HEK293 (cell line): ENCODE results near the gene GPLD1.

Experiments
- CTCF ChIA-PET: fragments of 350-600 bp; formaldehyde crosslinking; extraction: SDS; loops from one replicate; lab custom pipeline; 2021; ENCODE audit warnings: antibody characterized with exemption; lab: Yijun Ruan, JAX
- POLR2A ChIA-PET: fragments of 300-600 bp; formaldehyde crosslinking; extraction: SDS; loops from one replicate; lab custom pipeline; 2020; ENCODE audit warnings: antibody characterized with exemption, inconsistent platforms; lab: Yijun Ruan, JAX
- H3K27ac ChIP-seq: fragments of 200-500 bp; sonication (Bioruptor generic); 2 replicates; pipeline ENCODE4 v1.5.1; 2014; ENCODE audit warnings: low read depth, low read length, control low read depth, inconsistent platforms; ENCODE audit errors: extremely low read depth
- H3K36me3 ChIP-seq, 2 experiments: fragments of 200-500 bp in 1 of 2; sonication (Bioruptor generic) in 1 of 2; 1 replicate in 1 of 2; 2 replicates in 1 of 2; pipeline ENCODE4 v1.5.1; 2014 to 2017; ENCODE audit warnings: inconsistent platforms in 2 of 2, low read length in 2 of 2; ENCODE audit not compliant: control insufficient read depth in 2 of 2, insufficient read depth in 1 of 2
- H3K4me1 ChIP-seq: fragments of 200-500 bp; sonication (Bioruptor generic); 2 replicates; pipeline ENCODE4 v1.5.1; 2014; ENCODE audit warnings: mild to moderate bottlenecking, low read length, inconsistent platforms; ENCODE audit not compliant: control insufficient read depth, insufficient read depth
- H3K4me3 ChIP-seq: 2 replicates; pipeline ENCODE4 v1.5.1; 2011; ENCODE audit warnings: low read depth, mild to moderate bottlenecking, control low read depth, low read length, moderate library complexity
- H3K9me3 ChIP-seq: fragments of 200-500 bp; sonication (Bioruptor generic); 2 replicates; pipeline ENCODE4 v1.5.1; 2014; ENCODE audit warnings: low read depth, low read length, inconsistent platforms; ENCODE audit not compliant: control insufficient read depth, insufficient read depth
- HOXC10 ChIP-seq: sonication (generic); formaldehyde crosslinking; IDR thresholded peaks from 2 replicates; pipeline ENCODE4 v1.8.1; 2023; ENCODE audit warnings: mild to moderate bottlenecking, missing genetic modification reagents
- RBAK ChIP-seq: fragments of 450-650 bp; formaldehyde crosslinking; IDR thresholded peaks from 2 replicates; pipeline ENCODE4 v1.5.1; 2016; ENCODE audit warnings: missing biosample characterization, missing genetic modification characterization
- SCRT1 ChIP-seq: fragments of 450-650 bp; formaldehyde crosslinking; IDR thresholded peaks from 2 replicates; pipeline ENCODE4 v1.5.1; 2016; ENCODE audit warnings: missing biosample characterization, missing genetic modification characterization, borderline replicate concordance
- ZNF114 ChIP-seq: fragments of 450-650 bp; formaldehyde crosslinking; IDR thresholded peaks from 2 replicates; pipeline ENCODE4 v1.5.0; 2017; ENCODE audit warnings: missing biosample characterization, missing genetic modification characterization
- ZNF138 ChIP-seq: fragments of 450-650 bp; formaldehyde crosslinking; IDR thresholded peaks from 2 replicates; pipeline ENCODE4 v1.5.1; 2016; ENCODE audit warnings: missing biosample characterization, missing genetic modification characterization, borderline replicate concordance
- ZNF2 ChIP-seq: fragments of 450-650 bp; formaldehyde crosslinking; IDR thresholded peaks from 2 replicates; pipeline ENCODE4 v1.5.1; 2016; ENCODE audit warnings: missing biosample characterization, missing genetic modification characterization
- ZNF391 ChIP-seq: fragments of 450-650 bp; formaldehyde crosslinking; IDR thresholded peaks from 2 replicates; pipeline ENCODE4 v1.5.1; 2016; ENCODE audit warnings: low read depth, missing biosample characterization, missing genetic modification characterization, borderline replicate concordance
- ZNF423 ChIP-seq: fragments of 450-650 bp; formaldehyde crosslinking; IDR thresholded peaks from 2 replicates; pipeline ENCODE4 v1.5.1; 2016; ENCODE audit warnings: missing biosample characterization, missing genetic modification characterization
- ZNF561 ChIP-seq: fragments of 450-650 bp; IDR thresholded peaks from 2 replicates; pipeline ENCODE4 v1.5.1; 2018; ENCODE audit warnings: missing biosample characterization, missing genetic modification characterization, borderline replicate concordance
- ZNF654 ChIP-seq: fragments of 450-650 bp; formaldehyde crosslinking; IDR thresholded peaks from 2 replicates; pipeline ENCODE4 v1.5.1; 2016; ENCODE audit warnings: low read depth, missing biosample characterization, missing genetic modification characterization
- ZNF707 ChIP-seq: fragments of 450-650 bp; formaldehyde crosslinking; IDR thresholded peaks from 2 replicates; pipeline ENCODE4 v1.5.1; 2016; ENCODE audit warnings: missing biosample characterization, missing genetic modification characterization
- TF ChIP-seq, protein P1 (sequence below): fragments of 450-650 bp; formaldehyde crosslinking; IDR thresholded peaks from 2 replicates; pipeline ENCODE4 v1.5.1; 2016; ENCODE audit warnings: missing biosample characterization, missing genetic modification characterization
- TF ChIP-seq, protein P2 (sequence below): fragments of 450-650 bp; IDR thresholded peaks from 2 replicates; pipeline ENCODE4 v1.5.1; 2018; ENCODE audit warnings: missing biosample characterization, mild to moderate bottlenecking, missing genetic modification characterization
- TF ChIP-seq, protein P3 (sequence below): fragments of 450-650 bp; formaldehyde crosslinking; IDR thresholded peaks from 2 replicates; pipeline ENCODE4 v1.5.1; 2016; ENCODE audit warnings: missing biosample characterization, missing genetic modification characterization
- TF ChIP-seq, protein P4 (sequence below): fragments of 450-650 bp; formaldehyde crosslinking; IDR thresholded peaks from 2 replicates; pipeline ENCODE4 v1.5.1; 2016; ENCODE audit warnings: missing biosample characterization, missing genetic modification characterization, borderline replicate concordance
- TF ChIP-seq, protein P5 (sequence below): fragments of 450-650 bp; formaldehyde crosslinking; IDR thresholded peaks from 2 replicates; pipeline ENCODE4 v1.5.1; 2016; ENCODE audit warnings: missing biosample characterization, missing genetic modification characterization

GPLD1 gene

DNA sequence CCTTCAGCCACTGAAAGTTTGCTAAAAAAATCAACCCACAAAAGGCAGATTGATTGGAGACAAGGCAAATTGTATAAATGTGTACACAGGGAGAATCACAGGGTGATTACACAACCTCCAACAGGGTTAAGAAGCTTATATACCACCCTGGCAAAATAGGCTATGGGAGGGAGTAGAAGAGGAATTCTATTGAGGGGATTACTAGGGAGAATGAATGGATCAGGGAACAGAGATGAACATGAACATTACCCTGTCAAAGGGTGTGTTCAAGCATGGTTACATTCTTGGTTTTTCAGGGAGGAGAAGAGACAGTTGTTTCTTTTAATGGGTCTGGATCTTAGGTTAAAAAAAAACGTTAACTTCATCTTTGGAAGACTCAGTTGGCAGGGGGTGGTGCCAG lies 91.7 kb downstream of the GPLD1 start (continued):
- TF ChIP-seq, protein P1, sequence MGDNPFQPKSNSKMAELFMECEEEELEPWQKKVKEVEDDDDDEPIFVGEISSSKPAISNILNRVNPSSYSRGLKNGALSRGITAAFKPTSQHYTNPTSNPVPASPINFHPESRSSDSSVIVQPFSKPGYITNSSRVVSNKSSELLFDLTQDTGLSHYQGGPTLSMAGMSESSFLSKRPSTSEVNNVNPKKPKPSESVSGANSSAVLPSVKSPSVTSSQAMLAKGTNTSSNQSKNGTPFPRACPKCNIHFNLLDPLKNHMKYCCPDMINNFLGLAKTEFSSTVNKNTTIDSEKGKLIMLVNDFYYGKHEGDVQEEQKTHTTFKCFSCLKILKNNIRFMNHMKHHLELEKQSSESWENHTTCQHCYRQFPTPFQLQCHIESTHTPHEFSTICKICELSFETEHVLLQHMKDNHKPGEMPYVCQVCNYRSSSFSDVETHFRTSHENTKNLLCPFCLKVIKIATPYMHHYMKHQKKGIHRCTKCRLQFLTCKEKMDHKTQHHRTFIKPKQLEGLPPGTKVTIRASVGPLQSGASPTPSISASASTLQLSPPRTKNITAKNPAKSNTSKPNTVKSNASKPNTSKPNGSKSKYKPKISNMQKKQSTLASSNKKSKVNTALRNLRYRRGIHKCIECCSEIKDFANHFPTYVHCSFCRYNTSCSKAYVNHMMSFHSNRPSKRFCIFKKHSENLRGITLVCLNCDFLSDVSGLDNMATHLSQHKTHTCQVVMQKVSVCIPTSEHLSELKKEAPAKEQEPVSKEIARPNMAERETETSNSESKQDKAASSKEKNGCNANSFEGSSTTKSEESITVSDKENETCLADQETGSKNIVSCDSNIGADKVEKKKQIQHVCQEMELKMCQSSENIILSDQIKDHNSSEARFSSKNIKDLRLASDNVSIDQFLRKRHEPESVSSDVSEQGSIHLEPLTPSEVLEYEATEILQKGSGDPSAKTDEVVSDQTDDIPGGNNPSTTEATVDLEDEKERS (tag by site-specific recombination) = no peak
- TF ChIP-seq SCRT1 (tag by site-specific recombination) = no peak
- TF ChIP-seq ZNF2 (tag by site-specific recombination) = no peak
- TF ChIP-seq, protein P2, sequence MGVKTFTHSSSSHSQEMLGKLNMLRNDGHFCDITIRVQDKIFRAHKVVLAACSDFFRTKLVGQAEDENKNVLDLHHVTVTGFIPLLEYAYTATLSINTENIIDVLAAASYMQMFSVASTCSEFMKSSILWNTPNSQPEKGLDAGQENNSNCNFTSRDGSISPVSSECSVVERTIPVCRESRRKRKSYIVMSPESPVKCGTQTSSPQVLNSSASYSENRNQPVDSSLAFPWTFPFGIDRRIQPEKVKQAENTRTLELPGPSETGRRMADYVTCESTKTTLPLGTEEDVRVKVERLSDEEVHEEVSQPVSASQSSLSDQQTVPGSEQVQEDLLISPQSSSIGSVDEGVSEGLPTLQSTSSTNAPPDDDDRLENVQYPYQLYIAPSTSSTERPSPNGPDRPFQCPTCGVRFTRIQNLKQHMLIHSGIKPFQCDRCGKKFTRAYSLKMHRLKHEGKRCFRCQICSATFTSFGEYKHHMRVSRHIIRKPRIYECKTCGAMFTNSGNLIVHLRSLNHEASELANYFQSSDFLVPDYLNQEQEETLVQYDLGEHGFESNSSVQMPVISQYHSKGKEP (tag by site-specific recombination) = no peak

DNA sequence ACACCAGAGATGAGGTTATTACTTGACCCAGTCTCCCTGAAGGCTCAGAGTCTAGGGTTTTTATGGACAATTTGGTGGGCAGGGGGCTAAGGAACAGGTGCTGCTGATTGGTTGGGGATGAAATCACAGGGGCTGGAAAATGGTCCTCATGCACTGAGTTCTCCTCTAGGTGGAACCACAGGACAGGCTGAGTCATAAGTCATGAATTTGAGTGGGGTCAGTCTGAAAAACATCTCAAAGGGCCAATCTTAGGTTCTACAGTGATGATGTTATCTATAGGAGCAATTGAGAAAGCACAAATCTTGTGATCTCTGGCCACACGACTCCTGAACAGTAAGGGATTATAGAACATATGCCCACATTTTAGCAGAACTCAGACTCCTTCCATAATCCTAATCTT lies 92.6 kb downstream of the GPLD1 start:
- TF ChIP-seq, protein P3, sequence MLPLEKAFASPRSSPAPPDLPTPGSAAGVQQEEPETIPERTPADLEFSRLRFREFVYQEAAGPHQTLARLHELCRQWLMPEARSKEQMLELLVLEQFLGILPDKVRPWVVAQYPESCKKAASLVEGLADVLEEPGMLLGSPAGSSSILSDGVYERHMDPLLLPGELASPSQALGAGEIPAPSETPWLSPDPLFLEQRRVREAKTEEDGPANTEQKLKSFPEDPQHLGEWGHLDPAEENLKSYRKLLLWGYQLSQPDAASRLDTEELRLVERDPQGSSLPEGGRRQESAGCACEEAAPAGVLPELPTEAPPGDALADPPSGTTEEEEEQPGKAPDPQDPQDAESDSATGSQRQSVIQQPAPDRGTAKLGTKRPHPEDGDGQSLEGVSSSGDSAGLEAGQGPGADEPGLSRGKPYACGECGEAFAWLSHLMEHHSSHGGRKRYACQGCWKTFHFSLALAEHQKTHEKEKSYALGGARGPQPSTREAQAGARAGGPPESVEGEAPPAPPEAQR = no peak
- TF ChIP-seq, protein P4, sequence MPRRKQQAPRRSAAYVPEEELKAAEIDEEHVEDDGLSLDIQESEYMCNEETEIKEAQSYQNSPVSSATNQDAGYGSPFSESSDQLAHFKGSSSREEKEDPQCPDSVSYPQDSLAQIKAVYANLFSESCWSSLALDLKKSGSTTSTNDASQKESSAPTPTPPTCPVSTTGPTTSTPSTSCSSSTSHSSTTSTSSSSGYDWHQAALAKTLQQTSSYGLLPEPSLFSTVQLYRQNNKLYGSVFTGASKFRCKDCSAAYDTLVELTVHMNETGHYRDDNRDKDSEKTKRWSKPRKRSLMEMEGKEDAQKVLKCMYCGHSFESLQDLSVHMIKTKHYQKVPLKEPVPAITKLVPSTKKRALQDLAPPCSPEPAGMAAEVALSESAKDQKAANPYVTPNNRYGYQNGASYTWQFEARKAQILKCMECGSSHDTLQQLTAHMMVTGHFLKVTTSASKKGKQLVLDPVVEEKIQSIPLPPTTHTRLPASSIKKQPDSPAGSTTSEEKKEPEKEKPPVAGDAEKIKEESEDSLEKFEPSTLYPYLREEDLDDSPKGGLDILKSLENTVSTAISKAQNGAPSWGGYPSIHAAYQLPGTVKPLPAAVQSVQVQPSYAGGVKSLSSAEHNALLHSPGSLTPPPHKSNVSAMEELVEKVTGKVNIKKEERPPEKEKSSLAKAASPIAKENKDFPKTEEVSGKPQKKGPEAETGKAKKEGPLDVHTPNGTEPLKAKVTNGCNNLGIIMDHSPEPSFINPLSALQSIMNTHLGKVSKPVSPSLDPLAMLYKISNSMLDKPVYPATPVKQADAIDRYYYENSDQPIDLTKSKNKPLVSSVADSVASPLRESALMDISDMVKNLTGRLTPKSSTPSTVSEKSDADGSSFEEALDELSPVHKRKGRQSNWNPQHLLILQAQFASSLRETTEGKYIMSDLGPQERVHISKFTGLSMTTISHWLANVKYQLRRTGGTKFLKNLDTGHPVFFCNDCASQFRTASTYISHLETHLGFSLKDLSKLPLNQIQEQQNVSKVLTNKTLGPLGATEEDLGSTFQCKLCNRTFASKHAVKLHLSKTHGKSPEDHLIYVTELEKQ (tag by site-specific recombination) = no peak
- TF ChIP-seq ZNF391 (tag by site-specific recombination) (no peak), ZNF423 (no peak), ZNF114 (tag by site-specific recombination) (no peak), HOXC10 (CRISPR knock-in tag) (no peak), ZNF707 (tag by site-specific recombination) (no peak), ZNF561 (no peak), RBAK (tag by site-specific recombination) (no peak), ZNF654 (tag by site-specific recombination) (no peak), ZNF138 (tag by site-specific recombination) (no peak)
- TF ChIP-seq, protein P5, sequence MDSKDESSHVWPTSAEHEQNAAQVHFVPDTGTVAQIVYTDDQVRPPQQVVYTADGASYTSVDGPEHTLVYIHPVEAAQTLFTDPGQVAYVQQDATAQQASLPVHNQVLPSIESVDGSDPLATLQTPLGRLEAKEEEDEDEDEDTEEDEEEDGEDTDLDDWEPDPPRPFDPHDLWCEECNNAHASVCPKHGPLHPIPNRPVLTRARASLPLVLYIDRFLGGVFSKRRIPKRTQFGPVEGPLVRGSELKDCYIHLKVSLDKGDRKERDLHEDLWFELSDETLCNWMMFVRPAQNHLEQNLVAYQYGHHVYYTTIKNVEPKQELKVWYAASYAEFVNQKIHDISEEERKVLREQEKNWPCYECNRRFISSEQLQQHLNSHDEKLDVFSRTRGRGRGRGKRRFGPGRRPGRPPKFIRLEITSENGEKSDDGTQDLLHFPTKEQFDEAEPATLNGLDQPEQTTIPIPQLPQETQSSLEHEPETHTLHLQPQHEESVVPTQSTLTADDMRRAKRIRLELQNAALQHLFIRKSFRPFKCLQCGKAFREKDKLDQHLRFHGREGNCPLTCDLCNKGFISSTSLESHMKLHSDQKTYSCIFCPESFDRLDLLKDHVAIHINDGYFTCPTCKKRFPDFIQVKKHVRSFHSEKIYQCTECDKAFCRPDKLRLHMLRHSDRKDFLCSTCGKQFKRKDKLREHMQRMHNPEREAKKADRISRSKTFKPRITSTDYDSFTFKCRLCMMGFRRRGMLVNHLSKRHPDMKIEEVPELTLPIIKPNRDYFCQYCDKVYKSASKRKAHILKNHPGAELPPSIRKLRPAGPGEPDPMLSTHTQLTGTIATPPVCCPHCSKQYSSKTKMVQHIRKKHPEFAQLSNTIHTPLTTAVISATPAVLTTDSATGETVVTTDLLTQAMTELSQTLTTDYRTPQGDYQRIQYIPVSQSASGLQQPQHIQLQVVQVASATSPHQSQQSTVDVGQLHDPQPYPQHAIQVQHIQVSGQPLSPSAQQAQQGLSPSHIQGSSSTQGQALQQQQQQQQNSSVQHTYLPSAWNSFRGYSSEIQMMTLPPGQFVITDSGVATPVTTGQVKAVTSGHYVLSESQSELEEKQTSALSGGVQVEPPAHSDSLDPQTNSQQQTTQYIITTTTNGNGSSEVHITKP (tag by site-specific recombination) = no peak
- H3K36me3 ChIP-seq = no peaks in the 10 kb centered on the region
- CTCF ChIA-PET = interaction anchor here (0.7 to 2.4 kb wide), 3 partner anchors 14 to 114 kb away, joined by 3 to 12 read pairs (median 3); no protein-coding TSS in a partner anchor
- POLR2A ChIA-PET = no interaction called here
- no peaks in the 10 kb centered on the region for H3K4me1 ChIP-seq
- no peak overlapping the region for H3K4me3 ChIP-seq
- H3K9me3 ChIP-seq = no peaks in the 10 kb centered on the region
- no peak overlapping the region for H3K27ac ChIP-seq
